ENCODE measurements around the gene ATF6. TPM values are rescaled to one million over a fixed set of nuclear protein-coding genes. Genes with fewer than 3 reads are reported as not detected.

The ATF6 gene
- total RNA-seq, 1 experiment from 2014 or later, result 56.3 TPM

DNA sequence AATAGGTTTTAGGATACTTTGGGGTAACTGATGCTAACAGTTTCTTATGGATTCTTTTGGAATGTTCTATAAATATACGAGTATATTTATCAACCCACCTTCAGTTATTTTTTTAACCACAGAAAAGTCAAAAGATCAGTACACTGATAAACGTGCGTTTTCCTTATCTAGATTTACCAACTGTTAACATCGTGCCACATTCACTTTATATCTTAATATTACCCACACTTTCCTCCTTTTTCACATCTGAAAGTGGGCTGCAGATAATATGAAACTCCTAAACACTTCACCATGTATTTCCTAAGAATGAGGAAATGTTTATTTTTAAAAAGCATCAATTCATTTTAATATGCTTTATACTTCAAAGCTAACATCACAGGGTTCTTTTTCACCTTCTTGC is 7.7 kb downstream of the ATF6 start:
- Mint-ChIP-seq H3K9me3 (ENCODE audit: unreplicated experiment) (no peaks in the 10 kb centered on the region), H3K4me1 (ENCODE audit: insufficient read depth, unreplicated experiment) (peaks cover 6% of the 10 kb centered on the region), H3K27me3 (ENCODE audit: insufficient read depth, unreplicated experiment) (no peaks in the 10 kb centered on the region), H3K36me3 (ENCODE audit: insufficient read depth, unreplicated experiment) (no peaks in the 10 kb centered on the region), H3K4me3 (ENCODE audit: unreplicated experiment) (no peak overlapping the region), H3K27ac (ENCODE audit: low read depth, unreplicated experiment) (no peak overlapping the region)
- TF ChIP-seq, protein P1, sequence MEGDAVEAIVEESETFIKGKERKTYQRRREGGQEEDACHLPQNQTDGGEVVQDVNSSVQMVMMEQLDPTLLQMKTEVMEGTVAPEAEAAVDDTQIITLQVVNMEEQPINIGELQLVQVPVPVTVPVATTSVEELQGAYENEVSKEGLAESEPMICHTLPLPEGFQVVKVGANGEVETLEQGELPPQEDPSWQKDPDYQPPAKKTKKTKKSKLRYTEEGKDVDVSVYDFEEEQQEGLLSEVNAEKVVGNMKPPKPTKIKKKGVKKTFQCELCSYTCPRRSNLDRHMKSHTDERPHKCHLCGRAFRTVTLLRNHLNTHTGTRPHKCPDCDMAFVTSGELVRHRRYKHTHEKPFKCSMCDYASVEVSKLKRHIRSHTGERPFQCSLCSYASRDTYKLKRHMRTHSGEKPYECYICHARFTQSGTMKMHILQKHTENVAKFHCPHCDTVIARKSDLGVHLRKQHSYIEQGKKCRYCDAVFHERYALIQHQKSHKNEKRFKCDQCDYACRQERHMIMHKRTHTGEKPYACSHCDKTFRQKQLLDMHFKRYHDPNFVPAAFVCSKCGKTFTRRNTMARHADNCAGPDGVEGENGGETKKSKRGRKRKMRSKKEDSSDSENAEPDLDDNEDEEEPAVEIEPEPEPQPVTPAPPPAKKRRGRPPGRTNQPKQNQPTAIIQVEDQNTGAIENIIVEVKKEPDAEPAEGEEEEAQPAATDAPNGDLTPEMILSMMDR (IDR thresholded peaks at IDR 0.05; ENCODE audit: unreplicated experiment), result no peak
- no peak for DNase-seq (ENCODE audit: unreplicated experiment)
- CTCF ChIA-PET, result interaction anchor here (0.6 kb wide), 1 partner anchor 726 kb away, joined by 4 read pairs; no protein-coding TSS in a partner anchor
- BruUV-seq (replicated peaks), result no TSS peak
- POLR2A ChIA-PET, result no interaction called here
- intact Hi-C loops (cut with micrococcal nuclease), result no loop called here

- H3K27ac Mint-ChIP-seq (ENCODE audit: low read depth, unreplicated experiment), result no peak overlapping the region
- POLR2A ChIA-PET, result interaction anchor here (1.9 kb wide), 1 partner anchor 10 kb away, joined by 12 read pairs; no protein-coding TSS in a partner anchor
- no peaks in the 10 kb centered on the region for H3K27me3 Mint-ChIP-seq (ENCODE audit: insufficient read depth, unreplicated experiment)
- H3K4me3 Mint-ChIP-seq (ENCODE audit: unreplicated experiment), result no peak overlapping the region
- CTCF ChIA-PET, result interaction anchor here (0.7 to 1.5 kb wide), 5 partner anchors 10 to 260 kb away, joined by 4 to 9 read pairs (median 5); no protein-coding TSS in a partner anchor
- BruUV-seq (replicated peaks), result no TSS peak
- no peaks in the 10 kb centered on the region for H3K4me1 Mint-ChIP-seq (ENCODE audit: insufficient read depth, unreplicated experiment)
- no peaks in the 10 kb centered on the region for H3K9me3 Mint-ChIP-seq (ENCODE audit: unreplicated experiment)
- TF ChIP-seq, protein P1 (IDR thresholded peaks at IDR 0.05; ENCODE audit: unreplicated experiment), result no peak
- DNase-seq (ENCODE audit: unreplicated experiment), result no peak
- intact Hi-C loops (cut with micrococcal nuclease), result no loop called here
- H3K36me3 Mint-ChIP-seq (ENCODE audit: insufficient read depth, unreplicated experiment), result peaks cover 19% of the 10 kb centered on the region
Measured at GRCh38 chr1:161777261-161777660, 11.1 kb downstream of the ATF6 start.

GRCh38 chr1:161778522-161778921 is 12.4 kb downstream of the ATF6 start:
- no peaks in the 10 kb centered on the region for H3K9me3 Mint-ChIP-seq (ENCODE audit: unreplicated experiment)
- no peaks in the 10 kb centered on the region for H3K4me1 Mint-ChIP-seq (ENCODE audit: insufficient read depth, unreplicated experiment)
- intact Hi-C loops (cut with micrococcal nuclease), result no loop called here
- no peak overlapping the region for H3K4me3 Mint-ChIP-seq (ENCODE audit: unreplicated experiment)
- peaks cover 29% of the 10 kb centered on the region for H3K36me3 Mint-ChIP-seq (ENCODE audit: insufficient read depth, unreplicated experiment)
- ChIA-PET POLR2A (interaction anchor here (1.1 kb wide), 1 partner anchor 11 kb away, joined by 5 read pairs; no protein-coding TSS in a partner anchor), CTCF (interaction anchor here (0.6 to 1.4 kb wide), 3 partner anchors 13 to 482 kb away, joined by 3 to 9 read pairs (median 4); no protein-coding TSS in a partner anchor)
- no TSS peak for BruUV-seq (replicated peaks)
- H3K27me3 Mint-ChIP-seq (ENCODE audit: insufficient read depth, unreplicated experiment), result no peaks in the 10 kb centered on the region
- TF ChIP-seq, protein P1 (IDR thresholded peaks at IDR 0.05; ENCODE audit: unreplicated experiment), result no peak
- H3K27ac Mint-ChIP-seq (ENCODE audit: low read depth, unreplicated experiment), result no peak overlapping the region
- no peak for DNase-seq (ENCODE audit: unreplicated experiment)

DNA sequence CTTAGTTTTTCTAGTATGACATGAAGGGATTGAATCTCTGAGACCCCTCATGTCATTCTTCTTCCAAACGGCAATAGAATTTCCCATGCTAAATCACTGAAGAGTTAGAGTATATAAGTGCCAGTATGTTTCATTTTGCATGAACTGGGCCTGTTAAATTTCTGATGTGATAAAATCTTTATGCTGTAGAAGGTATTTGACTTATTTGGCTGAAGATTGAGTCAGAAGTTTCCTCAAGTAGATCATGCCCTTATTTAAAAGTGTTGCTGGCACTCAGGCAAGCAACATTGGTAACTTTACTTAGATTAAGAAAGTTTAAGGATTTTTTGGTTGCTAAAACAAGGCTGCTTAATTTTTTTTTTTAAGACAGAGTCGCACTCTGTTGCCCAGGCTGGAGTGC is 13.3 kb downstream of the ATF6 start:
- DNase-seq (ENCODE audit: unreplicated experiment), result no peak
- intact Hi-C loops (cut with micrococcal nuclease), result no loop called here
- Mint-ChIP-seq H3K27me3 (ENCODE audit: insufficient read depth, unreplicated experiment) (no peaks in the 10 kb centered on the region), H3K27ac (ENCODE audit: low read depth, unreplicated experiment) (no peak overlapping the region), H3K36me3 (ENCODE audit: insufficient read depth, unreplicated experiment) (peaks cover 36% of the 10 kb centered on the region), H3K4me3 (ENCODE audit: unreplicated experiment) (no peak overlapping the region), H3K4me1 (ENCODE audit: insufficient read depth, unreplicated experiment) (no peaks in the 10 kb centered on the region), H3K9me3 (ENCODE audit: unreplicated experiment) (no peaks in the 10 kb centered on the region)
- BruUV-seq (replicated peaks), result no TSS peak
- ChIA-PET POLR2A (no interaction called here), CTCF (interaction anchor here (0.9 kb wide), 1 partner anchor 258 kb away, joined by 3 read pairs; no protein-coding TSS in a partner anchor)
- TF ChIP-seq, protein P1 (IDR thresholded peaks at IDR 0.05; ENCODE audit: unreplicated experiment), result no peak
